ENCODE measurements around the gene PRKAG3. TPM values are rescaled to one million over a fixed set of nuclear protein-coding genes. Genes with fewer than 3 reads are reported as not detected.
"Not testable (repeated sequence)": the region's sequence is repeated elsewhere in the genome, so short reads cannot be mapped to it uniquely, and the experiment has no call there.

The PRKAG3 gene
- polyA plus RNA-seq, 3 donors from 2014 or later = not detected

DNA sequence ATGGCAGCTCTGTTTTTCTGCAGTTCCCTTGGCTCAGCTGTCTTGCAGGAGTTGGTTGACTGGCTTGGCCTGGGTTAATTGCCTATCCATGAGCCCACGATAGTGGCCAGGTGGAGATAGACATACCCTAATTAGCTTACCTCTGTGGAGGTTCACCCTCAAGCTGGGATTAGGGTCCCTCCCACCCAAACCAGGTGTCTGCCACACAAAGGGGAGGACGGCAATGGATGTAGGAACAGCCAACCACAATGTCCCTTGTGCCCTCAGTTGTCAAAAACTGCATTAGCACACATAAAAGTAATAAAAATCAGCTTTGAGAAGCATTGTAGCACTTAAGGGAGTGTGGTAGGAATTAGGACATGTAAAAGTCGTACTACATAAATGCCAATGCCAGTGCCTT, 45.5 kb downstream of the PRKAG3 start:
- DNase-seq = no peak
- Mint-ChIP-seq H3K27me3 (ENCODE audit: low read depth in 3 of 3) (peaks cover 8 to 24% (median 21%) of the 10 kb centered on the region in 3 donors), H3K27ac (no peak overlapping the region), H3K9me3 (peaks cover 0 to 4% (median 0%) of the 10 kb centered on the region in 6 donors), H3K4me3 (no peak overlapping the region), H3K36me3 (no peaks in the 10 kb centered on the region), H3K4me1 (peaks cover 0 to 3% of the 10 kb centered on the region in 2 donors)

DNA sequence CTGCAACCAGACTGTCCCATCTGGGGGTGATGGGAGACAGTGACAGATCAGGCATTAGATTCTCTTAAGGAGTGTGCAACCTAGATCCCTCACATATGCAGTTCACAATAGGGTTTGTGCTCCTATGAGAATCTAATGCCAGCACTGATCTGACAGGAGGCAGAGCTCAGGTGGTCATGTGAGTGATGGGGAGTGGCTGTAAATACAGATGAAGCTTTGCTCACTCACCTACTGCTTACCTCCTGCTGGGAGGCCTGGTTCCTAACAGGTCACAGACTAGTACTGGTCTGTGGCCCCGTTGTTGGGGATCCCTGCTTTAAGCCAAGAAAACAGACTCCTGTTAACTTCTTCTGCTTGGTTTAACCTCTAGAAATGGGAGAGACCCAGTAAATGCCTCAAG, 46.5 kb downstream of the PRKAG3 start:
- Mint-ChIP-seq H3K4me1 (peaks cover 0 to 3% of the 10 kb centered on the region in 2 donors), H3K36me3 (peaks cover 0 to 2% (median 0%) of the 10 kb centered on the region in 3 donors), H3K9me3 (peaks cover 0 to 4% (median 0%) of the 10 kb centered on the region in 6 donors), H3K27me3 (ENCODE audit: low read depth in 3 of 3) (peaks cover 8 to 27% (median 24%) of the 10 kb centered on the region in 3 donors), H3K27ac (no peak overlapping the region), H3K4me3 (no peak overlapping the region)
- DNase-seq = no peak

DNA sequence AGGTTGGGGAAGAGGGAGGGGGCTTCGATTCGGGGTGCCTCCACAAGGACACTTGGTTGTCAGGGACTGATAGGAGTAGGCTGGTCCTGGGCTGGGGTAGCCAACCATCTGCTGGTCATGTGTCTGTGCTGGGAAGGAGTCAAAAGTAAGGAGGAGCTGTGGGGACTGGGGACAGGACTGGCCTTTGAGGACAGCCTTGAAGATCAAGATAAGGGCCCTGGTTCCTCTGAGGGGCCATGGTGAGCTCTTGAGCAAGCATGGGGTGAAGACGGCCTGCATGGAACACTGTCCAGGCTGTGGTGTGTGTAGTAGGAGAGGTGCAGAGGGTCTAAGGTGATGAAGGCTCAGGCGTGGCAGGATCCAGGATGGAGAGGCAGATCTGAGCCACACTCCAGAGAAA, 47.9 kb downstream of the PRKAG3 start:
- peaks cover 8 to 35% (median 28%) of the 10 kb centered on the region in 3 donors for H3K27me3 Mint-ChIP-seq (ENCODE audit: low read depth in 3 of 3)
- no peak for DNase-seq
- H3K9me3 Mint-ChIP-seq = peaks cover 0 to 4% (median 0%) of the 10 kb centered on the region in 6 donors
- H3K36me3 Mint-ChIP-seq = peaks cover 3 to 7% (median 5%) of the 10 kb centered on the region in 3 donors
- peaks cover 0 to 3% of the 10 kb centered on the region in 2 donors for H3K4me1 Mint-ChIP-seq
- no peak overlapping the region for H3K4me3 Mint-ChIP-seq
- no peak overlapping the region for H3K27ac Mint-ChIP-seq

DNA sequence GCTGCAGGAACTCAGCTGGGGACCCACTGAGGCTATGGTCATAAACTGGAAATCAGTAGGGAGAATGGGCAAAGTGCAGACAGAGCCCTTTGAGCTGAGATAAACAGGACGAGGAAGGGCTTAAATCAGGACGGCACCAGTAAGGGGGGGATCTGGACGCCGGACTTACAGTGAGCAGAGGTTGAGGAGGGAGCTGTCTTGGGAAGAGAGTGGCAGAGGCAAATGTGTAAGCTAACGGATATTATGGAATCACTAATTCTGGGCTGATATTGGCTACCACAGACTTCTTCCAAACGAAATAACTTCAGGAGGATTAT, 49.1 kb downstream of the PRKAG3 start:
- Mint-ChIP-seq H3K4me1 (peaks cover 0 to 3% of the 10 kb centered on the region in 2 donors), H3K27me3 (ENCODE audit: low read depth in 3 of 3) (peaks cover 8 to 35% (median 34%) of the 10 kb centered on the region in 3 donors), H3K4me3 (peak overlapping the region in 1 of 5 donors; percentile 38)

DNA sequence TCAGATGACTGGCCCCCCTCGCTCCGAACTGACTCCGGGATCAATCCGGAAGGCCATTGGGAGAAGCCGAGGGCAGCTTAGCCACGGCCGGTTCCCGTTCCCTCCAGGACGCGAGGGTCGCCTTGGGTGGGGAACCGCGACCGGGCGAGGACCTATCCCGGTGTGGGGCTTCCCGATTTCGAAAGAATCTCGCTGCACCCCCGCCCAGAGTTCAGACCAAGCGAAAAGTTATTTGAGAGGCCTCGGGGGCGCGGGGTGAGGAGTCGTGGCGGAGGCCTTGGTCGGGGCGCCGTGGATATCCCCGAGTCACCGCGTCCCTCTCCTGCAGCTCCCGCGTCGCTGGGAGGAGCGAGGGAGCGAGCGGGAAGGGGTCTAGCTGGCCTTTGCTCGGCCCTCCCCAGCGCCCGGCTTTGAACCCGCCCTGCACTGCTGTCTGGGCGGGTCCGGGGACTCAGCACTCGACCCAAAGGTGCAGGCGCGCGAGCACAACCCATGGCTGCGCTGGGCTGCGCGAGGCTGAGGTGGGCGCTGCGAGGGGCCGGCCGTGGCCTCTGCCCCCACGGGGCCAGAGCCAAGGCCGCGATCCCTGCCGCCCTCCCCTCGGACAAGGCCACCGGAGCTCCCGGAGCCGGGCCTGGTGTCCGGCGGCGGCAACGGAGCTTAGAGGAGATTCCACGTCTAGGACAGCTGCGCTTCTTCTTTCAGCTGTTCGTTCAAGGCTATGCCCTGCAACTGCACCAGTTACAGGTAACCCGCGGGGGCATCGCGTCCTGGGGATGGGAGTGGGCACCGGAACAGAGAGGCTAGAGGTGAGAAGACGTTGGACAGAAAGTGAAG, 49.7 kb downstream of the PRKAG3 start, which contains the start of gene CYP27A1:
Gene CYP27A1 (plus strand): TSS at position 457 of the 837 bp plus-strand sequence. CDS start 36 bp downstream, at position 493.
- peaks cover 0 to 3% of the 10 kb centered on the region in 2 donors for H3K4me1 Mint-ChIP-seq
- H3K36me3 Mint-ChIP-seq = peaks cover 9 to 16% (median 13%) of the 10 kb centered on the region in 3 donors
- H3K27me3 Mint-ChIP-seq (ENCODE audit: low read depth in 3 of 3) = peaks cover 8 to 37% (median 34%) of the 10 kb centered on the region in 3 donors
- H3K9me3 Mint-ChIP-seq = peaks cover 5 to 12% (median 7%) of the 10 kb centered on the region in 6 donors
- H3K4me3 Mint-ChIP-seq = peak within 1 kb of the TSS in 1 of 5 donors; percentile 38
- H3K27ac Mint-ChIP-seq = no peak within 1 kb of the TSS
- DNase-seq = no peak

More for the DNA sequence above, 49.1 kb downstream of the PRKAG3 start:
- Mint-ChIP-seq H3K9me3 (peaks cover under 1 to 8% (median 1%) of the 10 kb centered on the region in 6 donors), H3K27ac (no peak overlapping the region), H3K36me3 (peaks cover 4 to 11% (median 9%) of the 10 kb centered on the region in 3 donors)
- no peak for DNase-seq

DNA sequence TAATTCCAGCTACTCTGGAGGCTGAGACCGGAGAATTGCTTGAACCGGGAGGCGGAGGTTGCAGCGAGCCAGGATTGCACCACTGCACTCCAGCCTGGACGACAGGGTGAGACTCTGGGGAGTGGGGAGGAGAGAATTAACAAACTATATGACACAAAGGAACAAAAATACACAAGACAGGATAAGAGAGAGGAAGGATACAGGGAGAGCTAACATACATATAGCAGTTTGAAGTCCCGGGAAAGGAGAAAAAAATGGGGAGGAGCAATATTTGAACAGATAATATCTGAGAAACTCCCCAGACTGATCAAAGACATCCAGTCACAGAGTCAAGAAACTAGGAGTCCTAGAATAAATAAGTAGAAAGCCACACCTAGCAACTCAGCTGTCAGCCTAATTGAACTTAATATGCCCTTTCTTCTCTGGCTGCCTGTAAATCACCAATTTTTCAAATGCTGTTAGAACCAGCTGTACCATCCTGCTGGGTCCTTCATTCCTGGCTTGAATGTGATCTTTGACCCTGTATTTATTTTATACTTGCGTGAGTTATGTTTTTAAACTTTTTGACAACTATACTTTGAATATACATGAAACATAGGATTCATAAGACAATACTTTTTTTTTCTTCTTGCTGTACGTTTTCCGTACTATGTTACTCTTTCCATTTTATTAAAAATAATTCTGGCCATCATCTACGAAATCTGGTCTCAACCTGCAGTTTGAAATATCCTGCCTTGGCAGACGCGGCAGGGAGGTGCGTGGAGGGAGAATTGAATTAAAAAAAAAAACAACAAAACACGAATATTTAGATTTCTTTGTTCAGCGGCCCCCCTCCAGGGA, 50.5 kb downstream of the PRKAG3 start:
- Mint-ChIP-seq H3K4me1 (peaks cover 0 to 3% of the 10 kb centered on the region in 2 donors), H3K4me3 (peak overlapping the region in 1 of 5 donors; percentile 3), H3K9me3 (peaks cover 6 to 15% (median 11%) of the 10 kb centered on the region in 6 donors), H3K27ac (no peak overlapping the region), H3K36me3 (peaks cover 14 to 18% (median 17%) of the 10 kb centered on the region in 3 donors), H3K27me3 (ENCODE audit: low read depth in 3 of 3) (peaks cover 8 to 37% (median 34%) of the 10 kb centered on the region in 3 donors)
- no peak for DNase-seq

DNA sequence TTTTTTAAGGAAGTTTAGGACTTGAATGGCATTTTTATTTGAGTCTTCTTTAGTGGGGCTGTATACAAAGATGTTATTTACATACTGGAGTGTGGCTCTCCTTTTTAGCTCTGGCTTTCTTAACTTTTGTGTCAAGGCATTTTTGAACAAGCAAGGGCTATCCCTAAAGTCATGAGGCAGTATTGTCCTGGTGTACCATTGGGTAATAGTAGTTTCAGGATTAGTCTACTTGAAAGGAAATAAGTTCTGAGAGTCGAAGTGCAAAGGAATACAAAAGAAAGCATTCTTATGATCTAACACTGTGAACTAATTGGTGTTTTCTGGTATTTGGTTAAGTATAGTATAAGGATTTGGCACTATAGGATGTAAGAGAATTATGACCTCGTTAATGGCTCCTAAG, 51.6 kb downstream of the PRKAG3 start:
- no peak overlapping the region for H3K4me3 Mint-ChIP-seq
- DNase-seq = no peak
- H3K4me1 Mint-ChIP-seq = peaks cover 0 to 3% of the 10 kb centered on the region in 2 donors
- peaks cover 16 to 20% (median 18%) of the 10 kb centered on the region in 3 donors for H3K36me3 Mint-ChIP-seq
- peaks cover 8 to 41% (median 34%) of the 10 kb centered on the region in 3 donors for H3K27me3 Mint-ChIP-seq (ENCODE audit: low read depth in 3 of 3)
- H3K27ac Mint-ChIP-seq = no peak overlapping the region
- H3K9me3 Mint-ChIP-seq = peaks cover 6 to 17% (median 11%) of the 10 kb centered on the region in 6 donors

DNA sequence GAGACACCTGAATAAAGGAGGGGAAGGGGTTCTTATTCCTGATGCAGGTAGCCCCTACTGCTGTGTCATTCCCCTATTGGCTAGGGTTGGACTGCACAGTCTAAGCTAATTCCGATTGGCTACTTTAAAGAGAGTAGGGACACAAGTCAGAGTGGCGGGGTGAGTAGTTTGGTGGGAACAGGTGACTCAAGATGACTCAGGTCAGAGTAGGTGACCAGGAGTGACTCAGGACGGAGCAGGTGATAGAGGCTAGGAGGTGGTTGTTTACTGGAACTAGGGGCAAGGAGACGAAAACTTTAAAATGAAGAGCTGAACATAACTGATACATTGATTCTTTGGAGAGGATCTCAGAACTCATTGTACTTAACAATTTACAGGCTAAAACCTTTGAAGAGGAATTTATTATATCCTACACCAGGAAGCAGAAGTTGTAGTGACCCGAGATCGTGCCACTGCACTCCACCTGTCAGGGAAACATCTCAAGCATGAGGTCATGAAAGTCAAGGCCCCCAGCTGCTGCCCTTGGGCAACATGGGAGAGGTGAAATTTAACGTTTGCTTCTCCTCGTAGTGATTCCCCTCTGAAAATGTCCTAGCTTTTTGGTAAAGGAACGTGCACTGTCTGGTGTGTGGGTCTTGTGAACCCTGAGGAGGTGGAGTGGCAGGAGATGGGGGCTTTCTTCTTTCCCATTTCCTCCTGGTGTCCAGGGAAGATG, 54.2 kb downstream of the PRKAG3 start:
- no peak for DNase-seq
- H3K27me3 Mint-ChIP-seq (ENCODE audit: low read depth in 3 of 3) = peaks cover 5 to 30% (median 20%) of the 10 kb centered on the region in 3 donors
- peaks cover 6 to 17% (median 11%) of the 10 kb centered on the region in 6 donors for H3K9me3 Mint-ChIP-seq
- H3K4me3 Mint-ChIP-seq = no peak overlapping the region
- peaks cover 18 to 34% (median 25%) of the 10 kb centered on the region in 3 donors for H3K36me3 Mint-ChIP-seq
- H3K4me1 Mint-ChIP-seq = peaks cover 0 to 3% of the 10 kb centered on the region in 2 donors
- H3K27ac Mint-ChIP-seq = no peak overlapping the region

DNA sequence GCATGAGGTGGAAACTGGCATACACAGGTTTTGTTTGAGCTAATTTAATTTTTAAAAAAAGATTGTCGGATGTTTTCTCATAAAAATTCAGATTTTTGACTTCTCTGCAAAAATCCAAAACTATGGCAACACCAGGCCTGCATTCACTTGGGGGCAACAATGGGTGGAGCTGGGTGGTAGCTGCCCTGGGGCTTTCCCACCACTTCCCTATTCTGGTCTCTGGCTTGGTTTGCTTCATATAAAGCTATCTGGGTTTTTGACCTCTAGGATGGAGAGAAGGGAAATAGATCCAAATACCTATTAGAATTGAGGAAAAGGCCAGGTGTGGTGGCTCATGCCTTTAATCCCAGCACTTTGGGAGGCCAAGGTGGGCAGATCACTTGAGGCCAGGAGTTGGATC, 55.1 kb downstream of the PRKAG3 start:
- Mint-ChIP-seq H3K4me3 (no peak overlapping the region), H3K27me3 (ENCODE audit: low read depth in 3 of 3) (peaks cover 2 to 25% (median 19%) of the 10 kb centered on the region in 3 donors), H3K4me1 (peaks cover 0 to 2% of the 10 kb centered on the region in 2 donors), H3K9me3 (peaks cover 6 to 17% (median 11%) of the 10 kb centered on the region in 6 donors), H3K36me3 (peaks cover 24 to 41% (median 30%) of the 10 kb centered on the region in 3 donors), H3K27ac (no peak overlapping the region)
- DNase-seq = no peak

DNA sequence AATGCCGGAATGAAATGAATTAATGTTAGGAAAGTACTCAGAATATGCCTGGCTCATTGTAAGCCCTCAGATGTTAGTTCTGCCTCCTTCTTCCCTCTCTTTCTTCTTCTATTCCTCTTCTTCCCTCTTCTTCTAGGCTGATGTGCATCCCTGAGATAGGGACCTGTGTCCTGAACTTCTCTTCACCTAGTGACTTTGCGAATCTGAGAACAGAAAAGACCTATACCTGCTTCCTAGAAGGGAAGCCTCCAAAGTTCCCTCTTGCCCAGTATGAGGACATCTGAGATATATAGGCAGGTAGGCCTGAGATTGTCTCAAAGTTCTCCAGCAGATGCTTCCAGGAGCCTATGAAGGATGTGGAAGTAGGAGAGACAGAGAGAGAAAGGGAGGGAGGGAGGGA, 57.7 kb downstream of the PRKAG3 start:
- H3K27me3 Mint-ChIP-seq (ENCODE audit: low read depth in 3 of 3) = peaks cover 2 to 12% (median 10%) of the 10 kb centered on the region in 3 donors
- H3K9me3 Mint-ChIP-seq = peaks cover 6 to 17% (median 11%) of the 10 kb centered on the region in 6 donors
- no peak overlapping the region for H3K4me3 Mint-ChIP-seq
- no peaks in the 10 kb centered on the region for H3K4me1 Mint-ChIP-seq
- H3K36me3 Mint-ChIP-seq = peaks cover 26 to 44% (median 29%) of the 10 kb centered on the region in 3 donors
- DNase-seq = no peak
- no peak overlapping the region for H3K27ac Mint-ChIP-seq

DNA sequence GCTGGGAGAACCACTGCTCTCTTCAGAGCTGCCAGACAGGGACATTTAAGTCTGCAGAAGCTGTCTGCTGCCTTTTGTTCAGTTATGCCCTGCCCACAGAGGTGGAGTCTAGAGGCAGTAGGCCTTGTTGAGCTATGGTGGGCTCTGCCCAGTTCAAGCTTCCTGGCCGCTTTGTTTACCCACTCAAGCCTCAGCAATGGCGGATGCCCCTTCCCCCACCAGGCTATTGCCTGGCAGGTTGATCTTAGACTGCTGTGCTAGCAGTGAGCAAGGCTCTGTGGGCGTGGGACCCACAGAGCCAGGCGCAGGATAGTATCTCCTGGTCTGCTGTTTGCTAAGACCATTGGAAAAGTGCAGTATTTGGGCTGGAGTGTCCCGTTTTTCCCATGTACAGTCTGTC, 58.8 kb downstream of the PRKAG3 start:
- not testable (repeated sequence) for H3K27me3 Mint-ChIP-seq (ENCODE audit: low read depth in 3 of 3); H3K4me3 Mint-ChIP-seq; H3K27ac Mint-ChIP-seq; H3K4me1 Mint-ChIP-seq; DNase-seq
- Mint-ChIP-seq H3K9me3 (peaks cover 3 to 17% (median 10%) of the 10 kb centered on the region in 6 donors), H3K36me3 (peaks cover 23 to 38% (median 26%) of the 10 kb centered on the region in 3 donors)

Measured in immature natural killer cell (primary cell).